Urothelium cell line (cell line): Measurements from ENCODE around the gene KCTD7.
"Not testable (repeated sequence)": the region's sequence is repeated elsewhere in the genome, so short reads cannot be mapped to it uniquely, and the experiment has no call there.

Source experiments
- DNase-seq: peaks from one replicate; pipeline ENCODE4 v3.0.0; 2011; ENCODE audit warnings: low spot score, mixed read lengths
- FAIRE-seq: peaks from 2 replicates; lab custom pipeline; 2011; peaks lifted over from hg19 to GRCh38; lab: Jason Lieb, UNC

Gene KCTD7

DNA sequence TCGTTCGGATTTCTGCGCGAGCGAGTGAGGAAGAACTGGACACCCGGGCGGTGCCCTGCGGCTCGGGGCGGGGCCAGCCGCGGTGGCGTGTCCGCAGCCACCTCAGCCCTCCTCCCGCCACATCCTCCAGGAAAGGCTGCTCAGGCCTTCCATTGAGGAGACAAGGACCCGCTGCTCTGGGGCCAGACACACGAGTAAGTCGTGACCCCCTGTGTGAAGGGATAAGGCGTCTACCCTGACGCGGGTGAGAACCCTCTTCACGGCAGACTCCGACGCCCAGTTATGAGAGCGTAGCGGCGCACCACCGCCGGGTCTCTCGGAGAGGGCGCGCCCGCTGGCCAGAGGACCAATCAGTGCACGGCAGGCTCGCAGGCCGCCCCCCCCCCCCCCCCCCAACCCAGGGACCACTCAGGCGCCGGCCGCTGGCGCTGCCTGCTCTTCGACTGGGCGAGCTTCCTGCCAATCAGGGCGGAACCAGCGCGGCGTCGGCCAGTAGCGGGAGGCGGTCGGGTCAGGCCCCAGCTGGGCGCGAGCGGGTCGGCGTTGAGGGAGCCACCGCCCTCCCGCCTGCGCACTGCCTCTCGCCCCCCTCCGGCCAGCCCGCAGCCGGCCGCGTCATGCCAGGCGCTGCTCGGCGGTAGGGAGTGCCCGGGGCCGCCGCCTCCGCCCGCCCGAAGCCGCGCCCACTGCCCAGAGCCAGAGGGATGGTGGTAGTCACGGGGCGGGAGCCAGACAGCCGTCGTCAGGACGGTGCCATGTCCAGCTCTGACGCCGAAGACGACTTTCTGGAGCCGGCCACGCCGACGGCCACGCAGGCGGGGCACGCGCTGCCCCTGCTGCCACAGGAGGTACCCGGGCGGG lies at the start of gene KCTD7:
TSS of gene KCTD7 (plus strand) at position 521 of the 861 bp plus-strand sequence. CDS start at position 705, 184 bp downstream.
- FAIRE-seq (peak; percentile 81), DNase-seq (peak; percentile 99)

DNA sequence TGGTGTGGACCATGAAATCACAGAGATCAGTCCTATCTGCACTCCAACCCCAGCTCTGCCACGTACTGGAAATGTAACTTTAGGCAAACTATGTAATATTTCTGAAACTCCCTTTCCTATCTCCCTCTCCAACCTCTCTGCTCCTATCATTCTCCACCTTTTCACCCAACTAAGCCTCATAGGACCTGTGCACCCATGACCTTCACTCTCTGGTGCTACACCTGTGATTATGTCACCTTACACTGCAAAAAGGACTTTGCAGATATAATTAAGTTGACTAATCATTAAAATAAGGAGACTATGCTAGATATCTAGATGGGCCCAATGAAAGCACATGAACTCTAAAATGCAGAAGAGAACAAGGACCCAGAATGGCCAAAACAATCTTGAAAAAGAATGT lies 48.3 kb upstream of the KCTD7 start:
- not testable (repeated sequence) for FAIRE-seq

DNA sequence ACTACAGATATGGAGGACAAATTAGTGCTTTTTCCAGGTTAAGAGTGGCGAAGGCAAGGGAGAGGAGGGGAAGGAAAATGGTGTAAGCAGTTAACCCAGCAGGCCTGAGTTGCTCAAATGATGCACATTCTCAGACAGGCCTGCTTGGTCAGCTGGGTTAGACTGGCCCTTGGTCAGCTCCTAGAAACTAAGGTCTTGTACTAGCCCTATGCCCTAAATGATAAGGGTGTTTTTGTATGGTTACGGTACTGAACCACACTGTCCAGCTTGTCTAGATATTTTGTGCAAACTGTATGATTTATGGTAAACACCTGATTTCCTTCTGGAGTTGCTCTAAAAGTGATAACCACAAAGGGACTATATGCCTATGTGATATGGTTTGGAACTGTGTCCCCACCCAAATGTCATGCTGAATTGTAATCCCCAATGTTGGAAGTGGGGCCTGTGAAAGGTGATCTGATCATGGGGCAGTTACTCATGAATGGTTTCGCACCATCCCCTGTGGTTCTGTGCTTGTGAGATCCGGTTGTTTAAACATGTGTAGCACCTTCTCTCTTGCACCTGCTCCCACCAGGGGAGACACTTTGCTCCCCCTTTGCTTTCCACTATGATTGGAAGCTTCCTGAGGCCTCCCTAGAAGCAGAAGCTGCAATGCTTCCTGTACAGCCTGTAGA lies 45.7 kb upstream of the KCTD7 start:
- not testable (repeated sequence) for FAIRE-seq, DNase-seq

More for the DNA sequence above, 48.3 kb upstream of the KCTD7 start:
- DNase-seq = not testable (repeated sequence)

DNA sequence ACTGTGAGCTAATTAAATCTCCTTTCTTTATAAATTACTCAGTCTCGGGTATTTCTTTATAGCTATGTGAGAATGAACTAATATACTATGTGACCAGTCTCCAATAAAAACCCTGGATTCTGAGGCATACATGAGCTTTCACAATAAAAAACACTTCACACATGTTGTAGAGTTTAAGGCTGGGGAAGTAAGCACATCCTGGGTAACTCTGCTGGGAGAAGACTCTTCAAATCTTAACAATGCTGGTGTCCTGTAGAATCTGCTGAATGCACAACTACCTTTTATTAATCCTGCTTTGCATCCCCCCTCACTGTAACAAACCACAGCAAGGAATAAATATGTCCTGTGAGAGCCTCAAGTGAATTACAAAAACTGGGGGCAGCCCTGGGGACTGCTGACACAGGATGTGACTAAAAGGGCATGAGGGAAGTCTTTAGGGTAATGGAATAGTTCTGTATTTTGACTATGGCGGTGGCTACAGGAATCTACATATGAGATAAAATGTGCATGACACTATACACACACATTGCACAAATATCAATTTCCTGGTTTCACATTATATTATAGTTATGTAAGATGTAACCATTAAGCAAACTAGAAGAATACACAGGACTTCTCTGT lies 45.1 kb upstream of the KCTD7 start:
- DNase-seq = no peak
- no peak for FAIRE-seq

DNA sequence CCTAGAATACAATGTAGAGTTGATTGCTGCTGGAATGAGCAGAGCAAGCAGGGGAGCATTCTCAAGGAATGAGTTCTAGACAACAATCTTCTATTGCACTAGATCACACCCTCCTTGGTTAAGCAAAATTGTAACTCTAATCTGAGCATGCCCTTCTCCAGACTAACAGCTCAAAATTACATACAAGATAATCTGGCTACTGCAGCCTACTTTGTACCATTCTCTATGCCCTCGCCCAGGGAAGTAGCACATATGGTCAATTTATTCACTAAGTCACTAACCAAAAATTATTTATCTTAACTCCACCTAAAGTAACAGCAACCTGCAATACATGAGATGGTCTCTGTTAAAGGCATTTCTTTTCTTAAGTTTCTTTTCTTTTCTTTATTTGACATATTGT lies 42.5 kb upstream of the KCTD7 start:
- no peak for FAIRE-seq
- DNase-seq = no peak

DNA sequence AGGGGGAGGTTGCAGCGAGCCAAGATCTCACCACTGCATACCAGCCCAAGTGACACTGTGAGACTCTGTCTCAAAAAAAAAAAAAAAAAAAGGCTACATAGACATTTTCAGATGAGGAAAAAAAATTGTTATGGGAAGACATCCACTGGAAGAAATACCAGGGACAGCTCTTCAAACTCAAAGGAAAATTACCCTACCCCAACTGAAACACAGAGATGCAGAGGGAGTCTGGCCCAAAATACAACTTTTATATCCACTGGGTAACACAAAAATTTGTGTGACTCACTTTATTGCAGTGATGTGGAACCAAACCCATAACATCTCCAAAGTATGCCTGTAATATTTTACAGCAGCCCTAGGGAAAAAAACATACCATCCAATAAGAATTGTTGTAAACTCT lies 40.5 kb upstream of the KCTD7 start:
- DNase-seq, FAIRE-seq: not testable (repeated sequence)

DNA sequence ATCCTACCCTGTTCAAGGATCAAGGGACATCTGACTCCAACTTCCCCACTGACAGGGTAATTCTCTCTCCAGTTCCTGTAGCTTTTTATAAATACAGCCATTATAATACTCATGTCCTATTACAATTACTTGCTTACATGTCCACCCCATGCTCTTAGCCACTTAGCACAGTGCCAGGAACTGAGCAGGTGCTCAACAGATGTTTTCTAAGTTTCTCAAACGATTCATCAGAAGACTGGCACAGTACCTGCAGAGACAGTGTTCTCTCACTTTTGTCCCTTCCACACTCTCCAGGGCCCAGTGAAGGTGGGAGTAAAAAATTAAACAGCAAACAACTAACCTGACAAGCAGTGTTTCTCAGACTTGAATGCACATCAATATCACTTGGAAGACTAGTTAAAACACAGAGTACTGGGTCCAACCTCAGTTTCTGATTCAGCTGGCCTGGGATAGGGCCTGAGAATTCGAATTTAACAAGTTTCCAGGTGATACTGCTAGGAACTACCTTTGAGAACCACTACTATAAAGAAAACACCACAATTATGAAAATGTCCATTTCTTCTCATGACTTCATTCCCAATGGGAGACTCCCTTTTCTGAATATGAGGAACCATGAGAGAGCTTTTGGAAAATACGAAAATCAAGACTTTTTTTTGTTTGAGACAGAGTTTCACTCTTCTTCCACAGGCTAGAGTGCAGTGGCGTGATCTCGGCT lies 39.7 kb upstream of the KCTD7 start:
- FAIRE-seq, DNase-seq: not testable (repeated sequence)

DNA sequence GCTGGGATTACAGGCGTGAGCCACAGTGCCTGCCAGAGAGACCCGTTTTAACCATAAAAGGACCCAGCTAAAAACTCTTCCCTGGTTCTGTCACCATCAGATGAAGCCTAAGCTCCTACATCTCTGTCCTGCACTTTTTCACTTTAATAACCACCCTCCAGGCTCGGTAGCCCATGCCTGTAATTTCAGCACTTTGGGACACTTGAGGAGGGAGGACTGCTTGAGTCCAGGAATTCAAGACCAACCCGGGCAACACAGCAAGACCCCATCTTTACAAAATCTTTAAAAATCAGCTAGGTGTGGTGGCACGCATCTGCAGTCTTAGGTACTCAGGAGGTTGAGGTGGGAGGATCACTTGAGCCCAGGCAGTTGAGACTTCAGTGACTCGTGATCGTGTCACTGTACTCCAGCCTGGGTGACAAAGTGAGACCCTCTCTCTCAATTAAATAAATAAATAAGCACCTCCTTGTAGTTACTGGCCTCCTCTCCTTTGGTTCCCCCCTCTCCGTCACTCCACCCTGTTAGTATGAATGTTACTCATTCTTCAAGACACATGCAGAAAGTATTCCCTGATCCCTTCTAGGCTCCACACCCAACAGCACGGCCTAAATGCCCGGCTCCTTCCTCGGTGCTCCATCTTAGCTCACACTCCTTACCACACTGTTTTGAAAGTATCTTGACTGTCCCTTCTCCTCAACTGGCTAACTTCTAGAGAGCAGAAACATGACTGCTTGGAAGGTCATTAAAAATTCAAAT lies 38.2 kb upstream of the KCTD7 start:
- not testable (repeated sequence) for DNase-seq, FAIRE-seq

DNA sequence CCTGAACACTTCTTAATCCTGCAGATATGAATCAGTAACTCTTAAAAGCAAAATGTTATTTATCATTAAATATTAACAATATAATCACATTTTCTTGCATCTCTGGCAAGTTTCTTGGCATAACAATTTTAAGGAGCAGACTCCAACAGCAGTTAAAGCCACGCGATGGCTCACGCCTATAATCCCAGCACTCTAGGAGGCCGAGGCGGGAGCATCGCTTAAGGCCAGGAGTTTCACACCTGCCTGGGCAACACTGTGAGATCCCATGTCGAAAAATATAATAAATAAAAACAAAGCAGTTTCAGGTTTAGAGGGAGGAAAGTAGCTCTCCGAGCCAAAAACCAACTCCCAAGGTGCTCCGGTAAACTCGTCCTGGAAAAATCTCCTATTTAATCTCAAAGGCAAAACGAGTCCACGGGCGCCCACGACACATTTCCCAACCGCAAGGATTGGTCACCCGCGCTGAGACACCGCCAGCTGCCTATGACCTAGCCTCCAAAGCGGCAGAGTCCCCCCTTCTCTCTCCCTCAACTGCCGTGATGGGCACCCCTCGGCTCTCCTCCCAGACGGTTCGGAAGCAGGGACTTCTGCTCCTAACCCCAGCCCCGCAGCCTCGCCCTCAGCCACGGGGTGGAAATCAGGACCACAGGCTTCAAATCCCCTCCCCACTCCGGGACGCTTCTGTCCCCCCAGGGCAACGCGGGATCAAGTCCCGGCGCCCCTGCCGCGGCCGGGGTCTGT lies 37.5 kb upstream of the KCTD7 start:
- not testable (repeated sequence) for DNase-seq, FAIRE-seq

DNA sequence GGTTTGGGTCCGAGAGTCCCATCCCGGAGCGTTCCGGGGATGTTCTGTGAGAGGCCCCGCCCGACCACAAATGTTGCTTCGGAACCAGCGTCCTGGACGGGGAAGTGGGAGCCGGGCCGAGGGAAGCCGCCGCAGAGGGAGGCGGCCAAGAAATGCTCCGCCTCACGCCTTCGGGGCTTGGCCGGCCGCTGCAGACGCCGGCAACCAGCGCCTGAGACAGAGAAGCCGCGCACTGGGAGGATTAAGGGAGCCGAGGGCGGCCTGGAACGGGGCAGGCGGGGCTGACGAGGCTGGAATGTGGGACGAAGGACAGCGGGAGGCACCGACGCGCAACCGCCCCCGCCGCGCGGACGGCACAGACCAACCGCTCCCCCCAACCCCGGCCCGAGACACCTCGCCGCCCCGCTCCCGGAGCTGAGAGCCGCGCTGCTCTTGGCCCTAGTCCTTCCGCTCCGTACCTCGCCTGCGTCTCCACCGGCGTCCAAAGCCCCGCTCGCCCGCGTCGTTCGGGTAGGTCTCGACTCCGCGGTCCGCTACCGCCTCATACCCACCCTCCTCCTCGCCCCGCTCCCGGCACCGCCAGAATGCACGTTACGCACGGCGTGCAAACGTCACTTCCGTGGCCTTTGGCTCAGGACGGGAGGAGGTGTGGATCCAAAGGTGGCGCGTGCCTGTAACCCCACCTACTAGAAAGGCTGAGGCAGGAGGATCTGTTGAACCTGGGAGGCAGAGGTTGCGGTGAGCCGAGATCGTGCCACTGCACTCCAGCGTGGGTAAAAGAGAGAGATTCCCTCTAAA lies 36.7 kb upstream of the KCTD7 start:
- FAIRE-seq (peak; percentile 89), DNase-seq (peak; percentile 94)

DNA sequence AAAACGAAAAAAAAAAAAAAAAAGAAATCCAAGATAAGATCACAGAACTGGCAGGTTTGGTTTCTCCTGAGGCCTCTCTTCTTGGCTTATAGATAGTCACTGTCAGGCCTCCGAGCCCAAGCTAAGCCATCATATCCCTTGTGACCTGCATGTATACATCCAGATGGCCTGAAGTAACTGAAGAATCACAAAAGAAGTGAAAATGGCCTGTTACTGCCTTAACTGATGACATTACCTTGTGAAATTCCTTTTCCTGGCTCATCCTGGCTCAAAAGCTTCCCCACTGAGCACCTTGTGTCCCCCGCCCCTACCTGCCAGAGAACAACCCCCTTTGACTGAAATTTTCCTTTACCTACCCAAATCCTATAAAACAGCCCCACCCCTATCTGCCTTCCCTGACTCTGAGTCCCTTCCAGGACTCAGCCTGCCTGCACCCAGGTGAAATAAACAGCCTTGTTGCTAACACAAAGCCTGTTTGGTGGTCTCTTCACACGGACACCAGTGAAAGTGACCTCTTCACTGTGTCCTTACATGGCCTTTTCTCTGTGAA lies 36.0 kb upstream of the KCTD7 start:
- not testable (repeated sequence) for DNase-seq, FAIRE-seq

DNA sequence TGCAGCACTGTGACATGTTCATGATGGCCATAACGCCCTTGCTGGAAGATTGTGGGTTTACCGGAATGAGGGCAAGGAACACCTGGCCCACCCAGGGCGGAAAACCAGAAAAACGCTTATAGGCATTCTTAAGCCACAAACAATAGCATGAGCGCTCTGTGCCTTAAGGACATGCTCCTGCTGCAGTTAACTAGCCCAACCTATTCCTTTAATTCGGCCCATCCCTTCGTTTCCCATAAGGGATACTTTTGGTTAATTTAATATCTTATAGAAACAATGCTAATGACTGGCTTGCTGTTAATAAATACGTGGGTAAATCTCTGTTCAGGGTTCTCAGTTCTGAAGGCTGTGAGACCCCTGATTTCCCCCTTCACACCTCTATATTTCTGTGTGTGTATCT lies 34.6 kb upstream of the KCTD7 start:
- DNase-seq, FAIRE-seq: not testable (repeated sequence)

DNA sequence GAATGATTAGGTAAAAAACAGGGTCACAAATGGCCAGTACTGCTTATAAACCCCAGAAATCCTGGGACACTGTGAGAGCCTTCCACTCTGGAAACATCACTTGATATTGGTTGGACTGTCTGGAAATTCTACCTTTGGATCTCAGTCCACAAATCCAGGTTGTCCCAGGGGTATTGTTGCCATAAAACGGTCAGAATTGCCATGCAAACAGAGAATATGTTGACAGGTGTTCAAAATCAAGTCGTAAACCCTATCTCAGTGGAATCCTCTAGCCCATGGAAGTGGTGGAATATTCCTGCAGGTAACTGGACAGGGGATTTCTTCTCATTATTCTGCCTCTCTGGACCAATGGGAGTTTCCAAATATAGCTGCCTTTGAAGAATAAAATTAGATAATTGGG lies 31.2 kb upstream of the KCTD7 start:
- FAIRE-seq = no peak
- DNase-seq = no peak

DNA sequence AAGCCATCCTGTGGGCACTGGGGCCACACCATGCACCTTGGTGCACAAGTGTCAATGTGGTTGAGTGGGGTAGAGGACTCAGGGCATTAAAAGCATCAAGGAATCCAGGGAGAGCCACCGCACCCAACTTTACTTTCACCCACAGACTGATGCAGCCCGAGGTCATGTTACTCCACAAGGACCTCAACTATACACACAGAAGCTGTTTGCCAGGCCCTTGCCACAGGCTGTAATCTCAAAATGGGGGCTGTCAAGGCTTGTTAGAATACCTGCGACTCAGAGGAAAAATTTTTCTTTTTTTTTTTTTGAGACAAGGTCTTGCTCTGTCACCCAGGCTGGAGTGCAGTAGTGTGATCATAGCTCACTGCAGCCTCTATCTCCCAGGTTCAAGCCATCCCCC lies 26.5 kb upstream of the KCTD7 start:
- no peak for DNase-seq
- FAIRE-seq = peak; percentile 9

DNA sequence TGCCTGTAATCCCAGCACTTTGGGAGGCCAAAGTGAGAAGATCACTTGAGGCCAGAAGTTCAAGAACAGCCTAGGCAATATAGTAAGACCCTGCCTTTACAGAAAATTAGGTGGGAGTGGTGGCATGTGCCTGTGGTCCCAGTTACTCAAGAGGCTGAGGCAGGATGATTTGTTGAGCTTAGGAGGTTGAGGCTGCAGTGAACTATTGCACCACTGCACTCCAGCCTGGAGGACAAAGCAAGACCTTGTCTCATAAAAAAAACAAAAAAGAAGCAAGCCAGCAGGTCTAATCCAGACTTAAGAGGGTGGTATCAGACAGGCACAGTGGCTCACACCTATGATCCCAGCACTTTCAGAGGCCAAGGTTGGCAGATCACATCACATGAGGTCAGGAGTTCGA lies 24.5 kb upstream of the KCTD7 start:
- no peak for DNase-seq
- no peak for FAIRE-seq

DNA sequence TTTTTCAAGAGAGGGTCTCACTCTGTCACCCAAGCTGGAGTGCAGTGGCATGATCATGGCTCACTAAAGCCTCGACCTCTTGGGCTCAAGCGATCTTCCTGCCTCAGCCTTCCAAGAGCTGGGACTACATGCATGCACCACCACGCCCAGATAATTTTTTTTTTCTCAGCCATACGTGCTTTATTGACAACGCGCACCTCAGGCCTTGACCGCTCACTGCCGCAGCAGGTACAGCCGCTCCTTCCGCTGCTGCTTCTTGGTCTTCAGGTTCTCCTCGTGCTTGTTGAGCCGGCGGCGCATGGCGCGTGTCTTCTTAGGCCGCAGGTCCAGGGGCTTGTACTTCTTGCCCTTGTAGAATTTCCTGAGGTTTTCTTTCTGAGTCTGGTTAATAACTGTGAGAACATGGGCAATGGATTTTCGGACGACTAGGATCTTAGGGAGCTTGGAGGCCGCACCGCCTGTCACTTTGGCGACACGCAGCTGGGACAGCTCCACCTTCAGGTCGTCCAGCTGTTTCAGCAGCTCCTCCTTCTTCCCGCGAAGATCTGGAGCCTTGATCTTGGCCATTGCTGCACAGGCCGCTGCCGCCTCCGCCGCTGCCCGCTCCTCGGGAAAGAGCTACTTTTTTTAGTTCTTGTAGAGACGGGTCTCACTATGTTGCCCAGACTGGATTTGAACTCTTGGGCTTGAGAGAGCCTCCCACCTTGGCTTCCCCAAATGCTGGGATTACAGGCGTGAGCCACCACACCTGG lies 22.0 kb upstream of the KCTD7 start:
- DNase-seq = not testable (repeated sequence)

DNA sequence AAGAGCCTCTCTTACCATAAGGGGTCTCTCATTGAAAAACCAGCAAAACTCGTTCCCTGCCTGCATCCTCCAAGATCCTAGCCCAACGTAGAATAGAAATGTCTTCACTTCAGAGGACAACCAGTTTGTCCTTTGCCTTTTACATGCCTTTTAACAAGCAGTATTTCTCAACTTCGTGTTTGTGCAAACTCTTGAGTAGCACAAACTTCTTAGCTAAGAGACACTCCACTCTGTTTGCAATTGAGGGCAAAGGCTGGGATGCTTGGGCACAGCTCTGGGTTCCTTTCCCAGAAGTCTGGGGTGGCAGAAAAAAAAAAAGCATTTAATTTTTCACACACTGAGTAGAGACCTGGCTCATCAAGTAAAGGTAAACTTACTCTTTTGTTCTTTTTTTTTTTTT lies 19.5 kb upstream of the KCTD7 start:
- DNase-seq (no peak), FAIRE-seq (no peak)

More for the DNA sequence above, 22.0 kb upstream of the KCTD7 start:
- not testable (repeated sequence) for FAIRE-seq
